Stimulated activated CD4-positive, alpha-beta T cell treated with anti-CD3 and anti-CD28 coated beads, Interleukin-12 subunit alpha, Interleukin-12 subunit beta, amount 100 ng/mL, for 24 hours (primary cell): ENCODE results near the gene SPAG9.
"Not testable (repeated sequence)": the region's sequence is repeated elsewhere in the genome, so short reads cannot be mapped to it uniquely, and the experiment has no call there.

Experiments used
- DNase-seq, 2 experiments: peaks; one replicate each; pipeline ENCODE4 v3.0.0-alpha.2; 2020; ENCODE audit warnings: low read depth in 2 of 2

The SPAG9 gene

DNA sequence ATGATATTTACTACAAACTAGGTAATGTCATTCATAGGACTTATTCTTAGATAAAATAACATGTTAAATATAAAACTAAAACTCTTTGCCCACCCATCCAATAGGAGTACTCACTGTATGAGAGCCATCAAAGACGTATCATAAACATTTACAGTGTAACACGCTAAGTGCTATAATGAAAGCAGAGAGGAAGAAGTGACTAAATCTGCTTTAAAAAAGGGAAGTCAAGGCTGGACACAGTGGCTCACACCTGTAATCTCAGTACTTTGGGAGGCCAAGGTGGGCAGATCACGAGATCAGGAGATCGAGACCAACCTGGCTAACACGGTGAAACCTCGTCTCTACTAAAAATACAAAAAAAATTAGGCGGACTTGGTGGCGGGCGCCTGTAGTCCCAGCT is 32.4 kb downstream of the SPAG9 start:
- DNase-seq: no peak

DNA sequence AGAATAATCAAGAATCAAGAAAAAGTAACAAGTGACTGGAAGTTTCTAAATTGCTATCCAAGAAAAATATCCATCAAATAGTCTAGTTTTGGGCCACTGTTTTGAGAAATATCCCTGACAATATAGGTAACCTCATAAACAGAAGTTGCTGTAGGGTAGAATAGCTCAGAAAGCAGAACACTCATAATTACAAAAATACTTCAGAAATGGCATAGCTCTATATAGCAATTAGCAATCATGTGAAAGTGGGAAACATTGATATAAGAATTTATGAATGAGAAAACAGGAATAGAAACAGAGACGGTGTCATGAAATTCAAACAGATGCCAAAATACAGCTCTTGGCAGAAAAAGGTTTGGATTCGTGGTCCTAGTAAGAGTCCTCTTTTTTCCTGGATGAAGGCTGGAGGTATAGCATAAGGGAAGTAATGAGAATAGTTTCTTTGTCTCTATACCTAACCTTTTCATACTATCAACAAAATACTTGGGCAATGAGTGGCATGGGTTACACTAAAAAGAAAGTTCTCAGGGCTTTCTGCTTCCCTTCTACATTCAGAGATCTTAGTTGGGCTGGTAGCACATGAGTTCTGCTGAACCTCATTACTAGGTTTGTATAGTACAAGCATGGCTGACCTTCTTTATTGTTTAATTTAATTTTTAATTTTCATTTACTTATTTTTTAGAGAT is 33.5 kb downstream of the SPAG9 start:
- no peak for DNase-seq

DNA sequence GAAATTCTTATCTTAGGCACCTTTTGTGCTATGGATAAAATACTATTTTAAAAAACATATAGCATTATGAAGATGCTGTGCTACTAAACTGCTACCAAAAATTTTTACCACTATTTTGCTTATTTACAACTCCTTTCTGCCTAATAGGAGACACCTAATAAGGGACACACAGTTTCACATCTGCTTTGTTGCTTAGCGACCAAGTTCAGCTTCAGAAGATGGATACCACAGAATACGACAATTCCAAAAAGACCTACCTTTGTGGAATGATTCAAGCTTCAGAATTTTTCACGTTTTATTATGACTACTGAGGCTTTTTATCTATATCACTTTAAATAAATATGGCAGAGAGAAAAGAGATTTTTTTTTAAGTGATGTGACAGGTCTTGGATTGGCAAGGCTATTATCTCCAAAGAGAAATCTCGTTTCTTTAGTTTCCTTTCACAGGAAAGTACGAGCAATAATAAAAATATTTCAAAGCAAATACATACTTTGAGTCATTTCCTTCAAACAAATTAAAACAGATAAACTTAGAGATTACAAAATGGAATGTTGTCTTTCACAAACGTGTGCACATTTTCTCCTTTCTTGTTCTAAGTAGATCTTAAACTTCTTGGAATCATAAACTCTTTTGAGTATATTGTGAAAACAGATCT is 35.4 kb downstream of the SPAG9 start:
- no peak for DNase-seq

DNA sequence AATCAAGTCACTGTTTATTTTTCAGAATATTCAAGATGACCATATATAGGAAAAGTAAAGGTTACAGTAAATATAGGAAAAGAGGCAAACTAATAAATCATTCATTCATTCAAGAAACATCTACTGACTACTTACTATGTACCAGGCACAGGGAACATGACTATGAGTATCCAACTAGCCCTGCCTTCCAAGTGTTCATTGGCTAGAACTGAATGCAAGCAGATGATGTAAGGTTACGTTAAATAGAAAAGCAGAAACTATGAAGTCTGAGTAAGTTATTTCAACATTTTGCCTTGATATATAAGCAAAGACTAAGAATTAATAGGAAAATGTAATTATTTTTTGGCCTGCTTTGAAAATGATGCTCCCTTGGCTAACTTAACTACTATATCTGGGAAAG is 36.7 kb downstream of the SPAG9 start:
- DNase-seq: no peak

DNA sequence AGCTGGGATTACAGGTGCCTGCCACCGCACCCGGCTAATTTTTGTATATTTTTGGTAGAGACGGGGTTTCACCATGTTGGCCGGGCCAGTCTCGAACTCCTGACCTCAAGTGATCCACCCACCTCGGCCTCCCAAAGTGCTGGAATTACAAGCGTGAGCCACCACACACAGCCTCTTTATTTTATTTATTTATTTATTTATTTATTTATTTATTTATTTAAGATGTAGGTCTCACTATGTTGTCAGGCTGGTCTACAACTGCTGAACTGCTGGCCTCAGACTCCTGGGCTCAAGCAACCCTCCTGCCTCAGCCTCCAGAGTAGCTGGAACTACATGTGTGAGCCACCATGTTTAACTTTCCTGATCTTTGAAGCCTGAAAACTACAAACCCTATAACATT is 37.3 kb downstream of the SPAG9 start:
- DNase-seq: not testable (repeated sequence)

DNA sequence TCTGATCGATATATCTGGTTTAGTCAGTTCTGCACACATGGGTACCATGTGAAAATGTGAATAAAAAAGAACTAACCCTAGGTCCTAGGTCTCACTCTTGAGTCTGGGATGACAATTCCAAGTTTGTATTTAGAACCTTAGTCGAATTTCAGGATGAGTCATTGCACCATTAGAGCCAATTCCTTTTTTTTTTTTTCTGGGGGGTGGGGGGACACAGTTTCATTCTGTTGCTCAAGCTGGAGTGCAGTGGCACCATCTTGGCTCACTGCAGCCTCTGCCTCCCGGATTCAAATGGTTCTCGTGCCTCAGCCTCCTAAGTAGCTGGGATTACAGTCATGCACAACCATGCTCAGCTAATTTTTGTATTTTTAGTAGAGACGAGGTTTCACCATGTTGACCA is 41.6 kb downstream of the SPAG9 start:
- DNase-seq: no peak

DNA sequence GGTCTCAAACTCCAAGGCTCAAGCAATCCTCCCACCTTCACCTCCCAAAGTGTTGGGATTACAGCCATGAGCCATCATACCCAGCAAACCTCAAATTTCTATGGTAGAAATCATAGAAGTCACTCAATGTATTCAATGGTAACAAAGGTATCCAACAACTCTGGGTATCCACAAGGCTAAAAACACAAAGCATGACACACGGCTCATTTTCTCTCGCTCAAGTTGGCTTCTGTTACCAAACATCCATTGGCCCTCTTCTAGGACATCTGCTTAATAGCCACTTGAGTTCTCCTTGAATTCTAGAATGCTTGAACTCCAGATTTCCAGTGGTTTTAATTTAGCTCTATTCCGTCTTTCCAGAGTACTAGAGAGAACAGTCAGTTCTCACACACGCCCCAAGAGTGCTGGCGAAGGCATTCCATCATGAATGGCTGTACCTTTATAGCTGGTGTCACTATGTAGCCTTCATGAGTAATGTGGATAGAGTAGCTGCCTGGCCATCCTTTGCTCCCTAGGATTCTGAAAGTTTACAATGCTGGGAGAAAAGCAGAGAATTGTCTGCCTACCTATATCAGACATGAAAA is 42.6 kb downstream of the SPAG9 start:
- DNase-seq: no peak

DNA sequence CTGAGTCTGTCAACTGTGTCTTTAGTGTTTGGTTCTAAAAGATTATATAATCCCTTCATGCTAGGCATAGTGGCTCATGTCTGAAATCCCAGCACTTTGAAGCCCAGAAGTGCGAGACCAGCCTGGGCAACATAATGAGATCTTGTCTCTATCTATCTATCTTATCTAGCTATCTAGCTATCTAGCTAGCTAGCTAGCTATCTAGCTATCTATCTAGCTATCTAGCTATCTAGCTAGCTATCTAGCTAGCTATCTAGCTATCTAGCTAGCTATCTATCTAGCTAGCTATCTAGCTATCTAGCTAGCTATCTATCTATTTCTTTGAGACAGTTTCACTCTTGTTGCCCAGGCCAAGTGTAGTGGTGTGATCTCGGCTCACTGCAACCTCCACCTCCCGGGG is 43.8 kb downstream of the SPAG9 start:
- DNase-seq: no peak

DNA sequence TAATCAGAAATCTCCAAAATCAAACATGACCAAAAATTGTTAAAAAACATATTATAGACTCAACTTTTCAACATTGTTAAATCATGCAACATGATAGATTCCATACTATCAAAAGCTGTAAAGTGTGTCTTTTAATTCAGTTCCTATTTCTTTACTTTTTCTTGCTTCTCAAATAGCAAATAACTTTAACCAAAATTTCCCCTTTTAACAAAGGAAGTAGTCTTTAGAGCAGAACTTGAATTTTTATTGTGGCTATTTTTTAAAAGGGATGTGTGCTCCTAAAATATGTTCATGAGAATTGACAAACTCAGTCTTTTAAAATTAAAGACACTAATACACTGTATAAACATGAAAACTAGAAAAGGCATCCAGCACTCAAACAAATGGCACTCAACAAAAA is 49.1 kb downstream of the SPAG9 start:
- DNase-seq: no peak

DNA sequence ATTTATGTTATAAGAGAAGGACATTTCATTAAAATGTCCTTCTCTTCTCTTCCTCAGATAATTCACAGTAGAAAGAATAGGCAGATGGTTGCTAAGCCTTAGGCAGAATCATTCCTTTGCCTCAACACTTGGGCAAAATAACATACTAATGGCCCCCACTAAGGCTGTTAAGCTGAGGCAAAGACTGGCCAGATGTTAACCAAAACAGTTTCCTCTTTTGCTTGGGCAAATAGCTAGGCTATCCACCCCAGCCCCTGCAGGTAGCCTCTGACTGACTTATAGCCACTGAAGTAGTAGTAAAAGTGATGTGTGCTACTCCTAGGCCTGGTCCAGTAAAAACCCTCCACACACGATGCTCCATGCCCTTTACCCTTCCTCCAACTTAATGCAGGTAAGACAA is 55.2 kb downstream of the SPAG9 start:
- no peak for DNase-seq

DNA sequence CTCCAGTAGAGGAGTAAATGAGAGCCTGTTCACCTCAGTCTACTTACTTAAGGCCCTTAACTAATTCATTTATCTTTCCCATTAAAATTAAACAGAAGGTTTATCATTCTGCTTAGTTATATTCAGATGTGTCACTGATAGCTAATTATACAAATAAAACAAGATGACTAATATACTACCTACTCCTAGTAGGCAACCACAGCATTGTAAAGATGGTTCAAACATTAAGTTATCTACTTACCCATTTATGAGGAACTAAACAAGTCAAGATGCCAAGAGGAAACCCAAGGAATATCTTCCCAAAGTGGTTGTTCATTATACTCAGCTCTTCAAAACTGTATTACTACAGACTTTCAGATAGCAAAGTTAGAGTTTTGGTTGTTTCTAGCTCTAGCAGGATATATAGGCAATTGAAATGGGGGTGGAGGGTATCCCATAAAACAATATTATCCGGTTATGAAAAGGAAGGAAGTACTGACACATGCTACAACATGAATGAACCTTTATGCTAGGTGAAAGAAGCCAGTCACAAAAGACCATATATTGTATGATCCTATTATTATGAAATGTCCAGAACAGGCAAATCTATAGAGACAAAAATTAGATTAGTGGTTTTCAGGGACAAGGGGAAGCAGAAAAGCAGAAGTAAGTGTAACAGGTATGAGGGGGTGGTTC is 56.5 kb downstream of the SPAG9 start:
- no peak for DNase-seq

DNA sequence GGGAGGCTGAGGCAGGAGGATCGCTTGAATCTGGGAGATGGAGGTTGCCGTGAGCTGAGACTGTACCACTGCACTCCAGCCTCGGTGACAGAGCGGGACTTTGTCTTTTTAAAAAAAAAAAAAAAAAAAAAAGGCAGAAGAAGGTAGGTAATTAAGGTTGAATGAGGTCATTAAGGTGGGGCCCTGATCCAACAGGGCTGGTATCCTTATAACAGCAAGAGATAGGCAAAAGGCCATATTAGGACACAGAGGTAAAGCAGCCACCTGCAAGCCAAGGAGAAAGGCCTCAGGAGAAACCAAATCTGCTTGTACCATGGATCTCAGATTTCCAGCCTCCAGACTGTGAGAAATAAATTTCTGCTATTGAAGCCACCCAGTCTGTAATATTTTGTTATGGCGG is 60.3 kb downstream of the SPAG9 start:
- DNase-seq: no peak

DNA sequence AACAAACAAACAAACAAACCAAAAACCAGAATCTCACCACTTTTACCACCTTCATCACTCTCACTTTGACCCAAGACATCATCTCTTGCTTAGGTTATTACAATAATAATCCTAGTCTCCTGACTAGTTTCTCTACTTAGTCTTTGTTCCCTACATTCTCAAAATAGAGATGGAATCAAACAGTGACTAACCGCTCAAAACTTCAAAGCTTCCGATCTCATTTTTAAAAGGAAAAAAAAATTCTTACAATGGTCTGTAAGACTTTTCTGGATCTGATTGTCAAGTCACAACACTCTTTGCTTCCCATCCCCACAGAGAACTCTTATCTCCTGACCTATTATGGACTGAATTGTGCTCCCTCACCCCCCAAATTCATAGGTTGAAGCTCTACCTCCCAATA is 60.9 kb downstream of the SPAG9 start:
- no peak for DNase-seq

DNA sequence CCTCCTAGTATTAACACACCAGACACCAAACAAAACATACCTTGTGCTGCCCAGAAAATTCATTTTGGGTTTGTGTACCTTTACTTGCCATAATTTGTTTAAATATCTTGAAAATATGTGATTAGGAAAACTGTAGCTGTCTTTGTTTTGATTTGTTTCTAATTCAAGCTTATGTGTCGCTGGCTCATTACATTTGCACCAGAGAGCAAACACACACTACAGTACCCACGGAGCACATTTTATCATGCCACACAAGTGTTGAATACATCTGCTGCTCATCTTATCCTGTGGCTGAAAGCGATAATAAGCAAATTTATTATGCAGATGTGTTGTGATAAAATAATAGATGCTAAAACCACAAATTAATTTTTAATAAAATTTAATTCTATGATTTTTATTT is 63.1 kb downstream of the SPAG9 start:
- no peak for DNase-seq

DNA sequence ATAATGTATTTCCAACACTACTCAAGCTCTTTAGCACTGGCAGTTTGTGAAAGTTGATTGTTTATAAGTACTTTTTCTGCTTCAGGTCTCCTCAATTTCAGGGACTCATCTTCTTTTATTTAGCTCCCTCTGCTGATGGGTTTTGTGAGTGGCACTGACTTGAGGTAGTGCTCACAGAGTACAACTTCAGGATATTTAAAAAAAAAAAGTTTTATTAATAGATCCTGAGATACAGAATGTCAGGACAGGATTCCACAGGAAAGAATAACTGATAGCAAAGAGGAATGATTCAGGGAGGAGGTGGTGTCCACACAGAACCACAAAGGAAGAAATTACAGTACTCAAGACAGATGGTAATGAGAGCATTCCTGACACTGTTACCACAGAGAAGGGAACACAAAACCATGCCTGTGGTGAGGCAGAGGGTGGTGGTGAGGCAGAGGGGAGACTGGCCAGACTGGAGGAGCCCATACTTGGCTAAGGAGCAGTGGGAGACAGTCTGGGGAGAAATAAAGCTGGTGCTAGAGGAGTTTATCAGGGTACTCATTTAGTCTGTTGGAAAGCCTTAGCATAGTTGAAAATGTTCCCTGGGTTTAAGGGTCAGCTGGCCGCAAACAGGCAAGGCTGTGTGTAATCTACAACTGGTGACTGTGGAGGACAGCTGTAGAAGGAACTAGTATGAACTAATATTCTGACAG is 63.7 kb downstream of the SPAG9 start:
- DNase-seq: no peak

DNA sequence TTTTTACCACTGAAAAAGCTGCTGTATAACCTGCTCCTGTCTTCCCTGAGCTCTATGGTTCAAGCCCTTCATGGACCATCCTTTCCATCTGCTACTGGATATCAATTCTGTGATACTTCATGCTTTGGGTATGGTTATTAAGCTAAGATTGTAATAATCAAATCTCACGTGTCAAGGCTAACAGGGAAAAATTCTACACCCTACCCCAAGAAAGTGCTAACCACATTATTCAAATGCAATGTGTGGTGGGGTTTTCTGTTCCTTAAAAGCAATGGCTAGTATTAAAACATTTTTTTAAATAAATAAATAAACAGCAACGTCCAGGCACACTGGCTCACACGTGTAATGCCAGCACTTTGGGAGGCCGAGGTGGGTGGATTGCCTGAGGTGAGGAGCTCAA is 65.9 kb downstream of the SPAG9 start:
- DNase-seq: no peak

DNA sequence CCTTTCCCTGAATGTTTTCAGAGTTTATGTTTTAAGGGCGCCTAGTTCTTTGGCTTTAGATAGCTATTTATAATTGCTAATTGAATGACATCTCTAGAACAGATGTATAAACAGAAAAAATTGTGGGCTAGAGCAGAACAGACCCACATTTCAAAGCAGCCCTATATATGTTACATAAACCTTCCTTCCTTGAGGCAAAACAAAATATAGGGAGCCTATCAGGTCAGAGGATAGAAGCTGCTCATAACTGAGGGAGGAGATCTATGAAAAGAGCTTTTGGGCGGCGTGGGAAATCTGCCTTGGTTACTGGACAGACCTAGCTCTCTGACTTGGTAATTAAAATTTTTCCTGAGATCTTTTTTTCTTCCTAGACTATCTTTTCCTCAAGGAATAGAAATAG is 68.4 kb downstream of the SPAG9 start:
- no peak for DNase-seq

DNA sequence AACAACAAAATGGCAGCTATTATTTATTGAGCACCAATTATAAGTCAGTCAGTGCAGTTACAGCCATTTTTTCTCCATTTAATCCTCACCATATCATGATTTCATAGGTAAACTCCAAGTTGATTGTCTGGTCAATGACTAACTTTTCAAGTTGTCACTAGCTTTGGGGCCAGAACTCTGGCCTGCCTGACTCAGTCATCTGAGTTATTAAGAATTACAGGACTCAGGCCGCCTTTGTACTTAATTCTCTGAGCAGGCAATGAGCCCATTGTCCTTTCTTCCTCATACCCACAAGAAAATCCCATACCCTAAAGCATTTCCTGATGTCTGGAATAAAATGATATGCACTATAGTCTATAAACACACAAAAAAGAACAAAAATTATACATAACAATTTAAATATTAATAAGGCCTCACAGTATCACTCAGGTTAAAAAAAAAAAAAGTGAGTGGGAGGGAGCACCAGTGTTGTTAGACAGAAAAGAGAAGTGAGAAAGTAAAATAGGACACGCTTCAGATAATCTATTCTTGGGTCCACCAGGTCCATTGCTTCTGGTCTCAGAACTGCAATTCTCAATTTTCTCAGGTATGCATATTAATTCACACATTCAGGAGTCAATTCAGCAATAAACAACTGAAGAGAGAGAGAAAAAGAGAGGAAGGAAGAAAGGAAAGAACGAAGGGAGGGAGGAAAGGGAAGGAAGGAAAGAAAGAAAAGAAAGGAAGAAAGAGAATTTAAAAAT is 70.2 kb downstream of the SPAG9 start:
- DNase-seq: no peak

DNA sequence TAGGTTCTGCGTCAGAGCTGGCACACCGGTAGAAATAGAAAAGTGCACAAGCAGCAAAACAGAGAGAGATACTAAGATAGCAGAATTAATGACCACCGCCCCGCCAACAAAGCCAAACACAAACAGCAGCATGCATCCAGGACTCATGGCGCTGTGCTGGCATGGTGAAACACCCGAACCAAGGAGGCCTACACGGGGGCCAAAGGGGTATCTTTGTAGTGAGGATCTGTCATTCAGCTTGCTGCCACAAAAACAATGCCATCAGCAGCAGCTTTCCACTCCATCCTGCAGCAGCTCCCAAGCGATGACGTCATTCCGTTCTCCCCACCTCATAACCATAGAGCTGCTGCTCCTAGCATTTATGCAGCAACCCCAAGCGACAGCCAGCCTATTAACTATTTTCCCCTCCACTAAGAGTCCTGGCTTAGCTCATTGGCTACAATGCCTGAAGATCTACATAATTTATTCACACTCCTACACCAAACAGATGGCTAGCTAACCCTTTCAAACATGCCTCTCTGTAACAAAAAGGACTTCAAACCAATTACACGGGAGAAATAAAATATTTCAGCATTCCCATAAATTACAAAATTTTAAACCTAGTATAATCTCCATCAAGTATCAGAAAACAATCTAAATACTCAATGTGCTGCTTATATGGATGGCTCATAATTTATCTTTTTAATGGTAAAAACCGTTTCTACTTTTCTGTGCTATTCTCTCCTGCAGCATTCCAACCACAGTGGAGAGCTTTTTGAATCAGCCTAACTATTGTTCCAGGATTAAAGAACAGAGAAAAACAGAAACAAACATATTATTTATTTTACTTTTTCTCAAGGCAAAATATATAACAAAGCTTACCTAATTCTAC is 73.9 kb downstream of the SPAG9 start:
- DNase-seq: no peak

DNA sequence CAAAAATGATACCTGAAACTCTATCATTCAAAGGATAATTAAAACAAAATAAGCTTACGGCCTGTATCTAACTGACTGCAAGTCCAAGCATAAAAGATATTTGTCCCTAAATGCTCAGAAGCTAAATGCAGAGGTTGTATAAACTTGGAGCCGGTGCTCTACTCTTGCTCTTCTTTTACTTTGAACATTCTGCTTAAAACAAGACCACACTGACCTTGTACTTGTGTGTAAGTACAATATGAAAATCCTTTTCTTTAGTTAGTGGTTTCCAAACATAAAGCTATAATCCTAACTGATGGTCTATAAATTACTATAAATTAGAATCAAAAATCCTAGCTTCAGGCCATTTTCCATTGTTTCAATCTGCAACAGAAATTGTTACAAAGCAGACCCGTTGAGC is 74.6 kb downstream of the SPAG9 start:
- no peak for DNase-seq

DNA sequence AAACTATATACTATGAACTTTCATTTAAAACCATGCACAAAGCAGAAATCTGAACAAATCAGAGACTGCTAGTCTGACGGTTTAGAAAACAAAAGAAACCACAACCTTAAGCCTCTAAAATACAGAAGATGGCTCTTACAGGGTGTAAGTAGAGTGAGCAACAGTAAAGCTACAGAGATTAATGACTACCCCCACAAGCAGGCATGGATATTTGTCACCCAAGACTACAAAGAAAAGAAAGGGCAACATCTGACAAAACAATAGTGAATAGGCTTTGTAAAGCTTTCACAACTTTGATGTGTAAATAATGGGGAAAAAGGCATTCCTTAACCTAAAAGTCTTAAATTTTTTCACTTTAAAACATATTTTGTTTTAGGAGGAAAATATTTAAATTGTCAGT is 75.0 kb downstream of the SPAG9 start:
- DNase-seq: no peak
